PC-3 (cell line): Measurements from ENCODE around the gene PEX6.

Experiments
- CTCF ChIP-seq: fragments of 300-600 bp; sonication (generic); conservative IDR thresholded peaks from 2 replicates; pipeline ENCODE4 v1.5.1; 2017; ENCODE audit warnings: antibody characterized with exemption, low read depth, mild to moderate bottlenecking, low read length
- EZH2 ChIP-seq: fragments of 300-600 bp; sonication (generic); IDR thresholded peaks from one replicate; pipeline ENCODE4 v1.6.1; 2017; ENCODE audit warnings: antibody characterized with exemption, mild to moderate bottlenecking, low read length; ENCODE audit not compliant: unreplicated experiment
- EZH2phosphoT487 ChIP-seq: fragments of 300-600 bp; sonication (generic); IDR thresholded peaks from 2 replicates; pipeline ENCODE4 v1.6.1; 2018; ENCODE audit warnings: mild to moderate bottlenecking, antibody characterized with exemption, low read length, borderline replicate concordance

DNA sequence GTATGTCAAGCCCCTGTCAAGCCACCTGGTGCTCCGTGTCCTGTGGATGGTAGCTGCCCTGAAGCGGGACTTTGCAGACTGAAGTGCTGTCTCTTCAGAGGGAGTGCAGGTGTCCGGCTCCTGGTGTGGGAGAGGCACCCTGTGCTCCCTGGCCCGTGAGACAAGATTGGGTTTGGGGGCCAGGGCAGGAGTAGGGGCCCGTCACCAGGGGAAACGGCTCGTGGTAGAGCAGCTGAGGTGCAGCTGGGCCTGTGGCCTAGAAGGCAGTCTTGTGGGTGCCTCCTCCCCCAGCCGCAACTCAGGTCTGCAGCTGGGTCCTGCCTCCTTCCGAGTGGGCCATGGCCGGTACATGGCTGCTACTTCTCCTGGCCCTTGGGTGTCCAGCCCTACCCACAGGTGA is 63.2 kb downstream of the PEX6 start, which contains the start of gene PTCRA:
- TF ChIP-seq CTCF (no peak), EZH2 (no peak), EZH2phosphoT487 (no peak)
